Neural cell (in vitro differentiated cells): Measurements from ENCODE around the gene HERC3.

Experiments used
- CTCF ChIP-seq: fragments of 450-650 bp; IDR thresholded peaks from 2 replicates; pipeline ENCODE4 v1.5.1; 2014; ENCODE audit warnings: antibody characterized with exemption, mild to moderate bottlenecking, moderate library complexity; ENCODE audit not compliant: poor library complexity, severe bottlenecking
- POLR2AphosphoS5 ChIP-seq: IDR thresholded peaks from 2 replicates; pipeline ENCODE4 v1.6.1; 2012

GRCh38 chr4:88753658-88754571 lies 161.6 kb downstream of the HERC3 start:
- TF ChIP-seq CTCF, result no peak
- no peak for TF ChIP-seq POLR2AphosphoS5
